Measurements from ENCODE around the gene CORO1C.
"Not testable (repeated sequence)": the region's sequence is repeated elsewhere in the genome, so short reads cannot be mapped to it uniquely, and the experiment has no call there.

Gene CORO1C

GRCh38 chr12:108634341-108634751, 97.0 kb downstream of the CORO1C start:
- Histone ChIP-seq H2AFZ (ENCODE audit: insufficient read depth, low read length, poor library complexity) (no peak overlapping the region), H3K4me1 (ENCODE audit: control insufficient read depth in 1 of 2, insufficient read depth in 2 of 2, low read length in 2 of 2) (peaks cover 35 to 50% of the 10 kb centered on the region in 2 experiments), H3K79me2 (ENCODE audit: control insufficient read depth, insufficient read depth, low read length, poor library complexity) (no peaks in the 10 kb centered on the region), H3K9ac (ENCODE audit: low read length) (no peak overlapping the region), H2BK12ac (ENCODE audit: low read length) (peak overlapping the region; percentile 6), H3K27me3 (ENCODE audit: insufficient read depth, low read length) (no peaks in the 10 kb centered on the region), H3K23ac (ENCODE audit: low read length) (no peak overlapping the region), H3K9me3 (ENCODE audit: insufficient read depth, low read depth, low read length) (no peaks in the 10 kb centered on the region), H2AK5ac (ENCODE audit: low read length) (peak overlapping the region; percentile 3), H4K12ac (ENCODE audit: low read depth, low read length) (no peak overlapping the region), H3K27ac (ENCODE audit: low read depth, low read length) (no peak overlapping the region), H3K4me3 (ENCODE audit: low read depth, low read length) (no peak overlapping the region), H2BK120ac (ENCODE audit: insufficient read depth, low read length, poor library complexity) (no peak overlapping the region), H4K91ac (ENCODE audit: low read depth, low read length) (no peak overlapping the region), H3K18ac (ENCODE audit: low read length) (peak overlapping the region; percentile 2), H3K4me2 (ENCODE audit: low read length) (no peak overlapping the region), H2BK5ac (ENCODE audit: low read depth, low read length, poor library complexity) (no peak overlapping the region), H3K4ac (ENCODE audit: low read depth, low read length) (no peak overlapping the region), H4K8ac (ENCODE audit: low read depth, low read length) (no peak overlapping the region), H3K79me1 (ENCODE audit: low read length) (peaks cover 36% of the 10 kb centered on the region), H3K14ac (ENCODE audit: low read length) (no peak overlapping the region), H3K36me3 (ENCODE audit: control insufficient read depth in 1 of 2, insufficient read depth in 2 of 2, low read length in 2 of 2) (no peaks in the 10 kb centered on the region)
- WGBS (ENCODE audit: extremely low coverage, insufficient coverage, insufficient read length): no CpG with 5 or more reads among the region's 4 CpGs
- DNase-seq: no peak

- no peaks in the 10 kb centered on the region for H3K27me3 ChIP-seq (ENCODE audit: insufficient read depth, low read length)
- no peak within 1 kb of the TSS for H3K4me3 ChIP-seq (ENCODE audit: low read depth, low read length)
- no peaks in the 10 kb centered on the region for H3K9me3 ChIP-seq (ENCODE audit: insufficient read depth, low read depth, low read length)
- peak within 1 kb of the TSS; percentile 16 for H4K91ac ChIP-seq (ENCODE audit: low read depth, low read length)
- H3K79me1 ChIP-seq (ENCODE audit: low read length): peaks cover 38% of the 10 kb centered on the region
- no peak within 1 kb of the TSS for H2AFZ ChIP-seq (ENCODE audit: insufficient read depth, low read length, poor library complexity)
- no peak within 1 kb of the TSS for H3K4ac ChIP-seq (ENCODE audit: low read depth, low read length)
- peak within 1 kb of the TSS; percentile 5 for H2AK5ac ChIP-seq (ENCODE audit: low read length)
- H3K36me3 ChIP-seq (ENCODE audit: control insufficient read depth in 1 of 2, insufficient read depth in 2 of 2, low read length in 2 of 2): no peaks in the 10 kb centered on the region
- peaks cover 37 to 51% of the 10 kb centered on the region in 2 experiments for H3K4me1 ChIP-seq (ENCODE audit: control insufficient read depth in 1 of 2, insufficient read depth in 2 of 2, low read length in 2 of 2)
- no peak within 1 kb of the TSS for H2BK5ac ChIP-seq (ENCODE audit: low read depth, low read length, poor library complexity)
- DNase-seq: peak; percentile 27 to 35
- H3K4me2 ChIP-seq (ENCODE audit: low read length): no peak within 1 kb of the TSS
- no peak within 1 kb of the TSS for H4K12ac ChIP-seq (ENCODE audit: low read depth, low read length)
- peaks cover 3% of the 10 kb centered on the region for H3K79me2 ChIP-seq (ENCODE audit: control insufficient read depth, insufficient read depth, low read length, poor library complexity)
- H3K27ac ChIP-seq (ENCODE audit: low read depth, low read length): no peak within 1 kb of the TSS
- peak within 1 kb of the TSS; percentile 7 for H3K14ac ChIP-seq (ENCODE audit: low read length)
- peak within 1 kb of the TSS; percentile 24 for H2BK120ac ChIP-seq (ENCODE audit: insufficient read depth, low read length, poor library complexity)
- no peak within 1 kb of the TSS for H3K9ac ChIP-seq (ENCODE audit: low read length)
- H4K8ac ChIP-seq (ENCODE audit: low read depth, low read length): peak within 1 kb of the TSS; percentile 4
- peak within 1 kb of the TSS; percentile 81 for H3K18ac ChIP-seq (ENCODE audit: low read length)
- no CpG with 5 or more reads among the region's 14 CpGs for WGBS (ENCODE audit: extremely low coverage, insufficient coverage, insufficient read length)
- no peak within 1 kb of the TSS for H3K23ac ChIP-seq (ENCODE audit: low read length)
- peak within 1 kb of the TSS; percentile 13 for H2BK12ac ChIP-seq (ENCODE audit: low read length)
Measured at GRCh38 chr12:108633534-108634248, 97.6 kb downstream of the CORO1C start, which contains the start of gene SELPLG. TSS of gene SELPLG (minus strand) at chr12:108633894. CDS start at chr12:108624307, 9,587 bp downstream.

GRCh38 chr12:108633081-108633533, 98.2 kb downstream of the CORO1C start:
- Histone ChIP-seq H3K23ac (ENCODE audit: low read length) (no peak overlapping the region), H3K27ac (ENCODE audit: low read depth, low read length) (no peak overlapping the region), H4K8ac (ENCODE audit: low read depth, low read length) (no peak overlapping the region), H2BK5ac (ENCODE audit: low read depth, low read length, poor library complexity) (no peak overlapping the region), H3K79me2 (ENCODE audit: control insufficient read depth, insufficient read depth, low read length, poor library complexity) (peaks cover 3% of the 10 kb centered on the region), H3K14ac (ENCODE audit: low read length) (no peak overlapping the region), H3K36me3 (ENCODE audit: control insufficient read depth in 1 of 2, insufficient read depth in 2 of 2, low read length in 2 of 2) (no peaks in the 10 kb centered on the region), H3K4me2 (ENCODE audit: low read length) (no peak overlapping the region), H2BK12ac (ENCODE audit: low read length) (no peak overlapping the region), H4K91ac (ENCODE audit: low read depth, low read length) (peak overlapping the region; percentile 16), H3K4me3 (ENCODE audit: low read depth, low read length) (no peak overlapping the region), H3K18ac (ENCODE audit: low read length) (no peak overlapping the region), H3K4me1 (ENCODE audit: control insufficient read depth in 1 of 2, insufficient read depth in 2 of 2, low read length in 2 of 2) (peaks cover 34 to 48% of the 10 kb centered on the region in 2 experiments), H2AFZ (ENCODE audit: insufficient read depth, low read length, poor library complexity) (no peak overlapping the region), H2AK5ac (ENCODE audit: low read length) (no peak overlapping the region), H3K79me1 (ENCODE audit: low read length) (peaks cover 36% of the 10 kb centered on the region), H3K9ac (ENCODE audit: low read length) (no peak overlapping the region), H2BK120ac (ENCODE audit: insufficient read depth, low read length, poor library complexity) (no peak overlapping the region), H4K12ac (ENCODE audit: low read depth, low read length) (no peak overlapping the region), H3K9me3 (ENCODE audit: insufficient read depth, low read depth, low read length) (no peaks in the 10 kb centered on the region), H3K27me3 (ENCODE audit: insufficient read depth, low read length) (no peaks in the 10 kb centered on the region), H3K4ac (ENCODE audit: low read depth, low read length) (no peak overlapping the region)
- DNase-seq: no peak
- WGBS (ENCODE audit: extremely low coverage, insufficient coverage, insufficient read length): no CpG with 5 or more reads among the region's 7 CpGs

GRCh38 chr12:108631261-108631660, 100.1 kb downstream of the CORO1C start:
- not testable (repeated sequence) for H4K12ac ChIP-seq (ENCODE audit: low read depth, low read length); H3K4me3 ChIP-seq (ENCODE audit: low read depth, low read length); H3K27me3 ChIP-seq (ENCODE audit: insufficient read depth, low read length); H3K23ac ChIP-seq (ENCODE audit: low read length); H2BK5ac ChIP-seq (ENCODE audit: low read depth, low read length, poor library complexity); H4K8ac ChIP-seq (ENCODE audit: low read depth, low read length); H3K79me2 ChIP-seq (ENCODE audit: control insufficient read depth, insufficient read depth, low read length, poor library complexity); H2BK120ac ChIP-seq (ENCODE audit: insufficient read depth, low read length, poor library complexity); H3K4ac ChIP-seq (ENCODE audit: low read depth, low read length); H3K4me2 ChIP-seq (ENCODE audit: low read length); H4K91ac ChIP-seq (ENCODE audit: low read depth, low read length); H2AK5ac ChIP-seq (ENCODE audit: low read length); H3K18ac ChIP-seq (ENCODE audit: low read length); DNase-seq; H3K14ac ChIP-seq (ENCODE audit: low read length); H2AFZ ChIP-seq (ENCODE audit: insufficient read depth, low read length, poor library complexity); H2BK12ac ChIP-seq (ENCODE audit: low read length); H3K36me3 ChIP-seq (ENCODE audit: control insufficient read depth in 1 of 2, insufficient read depth in 2 of 2, low read length in 2 of 2); H3K9me3 ChIP-seq (ENCODE audit: insufficient read depth, low read depth, low read length); H3K9ac ChIP-seq (ENCODE audit: low read length); H3K27ac ChIP-seq (ENCODE audit: low read depth, low read length)
- peaks cover 42% of the 10 kb centered on the region for H3K79me1 ChIP-seq (ENCODE audit: low read length)
- WGBS (ENCODE audit: extremely low coverage, insufficient coverage, insufficient read length): no CpG with 5 or more reads among the region's 4 CpGs
- H3K4me1 ChIP-seq (ENCODE audit: control insufficient read depth in 1 of 2, insufficient read depth in 2 of 2, low read length in 2 of 2): peaks cover 30 to 46% of the 10 kb centered on the region in 2 experiments
